Upper lobe of left lung (tissue), 4 donors: ENCODE data around the gene FNDC3A.

Experiments used
- POLR2A ChIP-seq, 4 donors: fragments of 450-650 bp; IDR thresholded peaks; one replicate each; pipeline ENCODE4 v1.5.1; 2016 to 2017; ENCODE audit warnings: antibody characterized with exemption in 4 of 4, mild to moderate bottlenecking in 2 of 4
- TF ChIP-seq, protein P1 (sequence below), 6 experiments: fragments of 450-650 bp in 4 of 6; fragments of 200-600 bp in 2 of 6; sonication (generic) in 2 of 6; IDR thresholded peaks; one replicate each; pipeline ENCODE4 v1.5.1; 2016 to 2019; ENCODE audit warnings: antibody characterized with exemption in 6 of 6

GRCh38 chr13:49214917-49215376, 239.2 kb downstream of the FNDC3A start:
- TF ChIP-seq, protein P1, sequence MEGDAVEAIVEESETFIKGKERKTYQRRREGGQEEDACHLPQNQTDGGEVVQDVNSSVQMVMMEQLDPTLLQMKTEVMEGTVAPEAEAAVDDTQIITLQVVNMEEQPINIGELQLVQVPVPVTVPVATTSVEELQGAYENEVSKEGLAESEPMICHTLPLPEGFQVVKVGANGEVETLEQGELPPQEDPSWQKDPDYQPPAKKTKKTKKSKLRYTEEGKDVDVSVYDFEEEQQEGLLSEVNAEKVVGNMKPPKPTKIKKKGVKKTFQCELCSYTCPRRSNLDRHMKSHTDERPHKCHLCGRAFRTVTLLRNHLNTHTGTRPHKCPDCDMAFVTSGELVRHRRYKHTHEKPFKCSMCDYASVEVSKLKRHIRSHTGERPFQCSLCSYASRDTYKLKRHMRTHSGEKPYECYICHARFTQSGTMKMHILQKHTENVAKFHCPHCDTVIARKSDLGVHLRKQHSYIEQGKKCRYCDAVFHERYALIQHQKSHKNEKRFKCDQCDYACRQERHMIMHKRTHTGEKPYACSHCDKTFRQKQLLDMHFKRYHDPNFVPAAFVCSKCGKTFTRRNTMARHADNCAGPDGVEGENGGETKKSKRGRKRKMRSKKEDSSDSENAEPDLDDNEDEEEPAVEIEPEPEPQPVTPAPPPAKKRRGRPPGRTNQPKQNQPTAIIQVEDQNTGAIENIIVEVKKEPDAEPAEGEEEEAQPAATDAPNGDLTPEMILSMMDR (IDR thresholded peaks at IDR 0.05) = peak in 2 of 6 experiments; percentile 11 to 14
- TF ChIP-seq POLR2A (IDR thresholded peaks at IDR 0.05) = no peak
